ENCODE results near the gene CERS1.

CERS1 gene

DNA sequence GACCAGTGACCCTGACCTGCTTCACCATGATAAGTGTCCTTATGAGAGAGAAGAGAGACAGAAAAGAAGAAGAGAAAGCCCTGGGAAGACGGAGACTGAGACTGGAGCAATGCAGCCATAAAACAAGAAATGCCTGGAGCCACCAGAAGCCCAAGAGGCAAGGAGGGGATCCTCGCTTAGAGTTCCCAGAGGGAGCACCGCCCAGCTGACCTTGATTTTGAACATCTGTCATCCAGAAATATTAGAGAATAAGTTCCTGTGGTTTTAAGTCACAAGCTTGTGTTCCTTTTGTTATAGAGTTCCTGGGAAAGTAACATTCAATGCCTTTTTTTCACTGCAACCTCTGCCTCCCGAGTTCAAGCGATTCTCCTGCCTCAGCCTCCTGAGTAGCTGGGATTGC, 20.2 kb downstream of the CERS1 start:
- no peak overlapping the region for H3K4me2 ChIP-seq (ENCODE audit: low read length)
- H3K4me3 ChIP-seq (ENCODE audit: low read length), result no peak overlapping the region
- H3K27me3 ChIP-seq (ENCODE audit: control insufficient read depth, low read length), result no peaks in the 10 kb centered on the region
- H3K27ac ChIP-seq (ENCODE audit: low read depth, low read length), result no peak overlapping the region
- 0 out of 2 replicates have a peak, but pooled peaks cover 3% of the 10 kb centered on the region for H4K20me1 ChIP-seq (ENCODE audit: control insufficient read depth, insufficient read depth, low read depth, low read length)
- peaks cover 3% of the 10 kb centered on the region for H3F3A ChIP-seq (ENCODE audit: control insufficient read depth, insufficient read depth)
- H3K36me3 ChIP-seq (ENCODE audit: control insufficient read depth, low read length), result peaks cover 7% of the 10 kb centered on the region; the same call in 1 of the 2 replicates
- H3K4me1 ChIP-seq (ENCODE audit: control insufficient read depth, low read length), result peaks cover 8% of the 10 kb centered on the region; the same call in 1 of the 2 replicates
- no peaks in the 10 kb centered on the region for H3K9me2 ChIP-seq (replicated peaks; ENCODE audit: control insufficient read depth, low read length)
- TF ChIP-seq CTCF (IDR thresholded peaks at IDR 0.05; ENCODE audit: low read depth, low read length, poor library complexity, severe bottlenecking), result no peak
- TF ChIP-seq EZH2phosphoT487 (IDR thresholded peaks at IDR 0.05; ENCODE audit: borderline replicate concordance, low read length), result no peak
- H3K79me2 ChIP-seq (ENCODE audit: control insufficient read depth, low read length), result no peaks in the 10 kb centered on the region
- no peaks in the 10 kb centered on the region for H3K9me3 ChIP-seq (ENCODE audit: control insufficient read depth, insufficient read depth, low read length)

GRCh38 chr19:18871543-18871942, 24.4 kb downstream of the CERS1 start:
- no peak overlapping the region for H3K27ac ChIP-seq (ENCODE audit: low read depth, low read length)
- H3K4me2 ChIP-seq (ENCODE audit: low read length), result no peak overlapping the region
- peaks cover 14% of the 10 kb centered on the region for H3K79me2 ChIP-seq (ENCODE audit: control insufficient read depth, low read length)
- H3K36me3 ChIP-seq (ENCODE audit: control insufficient read depth, low read length), result peaks cover 27% of the 10 kb centered on the region
- H3F3A ChIP-seq (ENCODE audit: control insufficient read depth, insufficient read depth), result peaks cover 3% of the 10 kb centered on the region
- no peaks in the 10 kb centered on the region for H3K9me3 ChIP-seq (ENCODE audit: control insufficient read depth, insufficient read depth, low read length)
- TF ChIP-seq CTCF (IDR thresholded peaks at IDR 0.05; ENCODE audit: low read depth, low read length, poor library complexity, severe bottlenecking), result no peak
- TF ChIP-seq EZH2phosphoT487 (IDR thresholded peaks at IDR 0.05; ENCODE audit: borderline replicate concordance, low read length), result no peak
- H4K20me1 ChIP-seq (ENCODE audit: control insufficient read depth, insufficient read depth, low read depth, low read length), result peaks cover 15% of the 10 kb centered on the region; the same call in 1 of the 2 replicates
- H3K27me3 ChIP-seq (ENCODE audit: control insufficient read depth, low read length), result no peaks in the 10 kb centered on the region
- no peaks in the 10 kb centered on the region for H3K9me2 ChIP-seq (replicated peaks; ENCODE audit: control insufficient read depth, low read length)
- no peak overlapping the region for H3K4me3 ChIP-seq (ENCODE audit: low read length)
- no peaks in the 10 kb centered on the region for H3K4me1 ChIP-seq (ENCODE audit: control insufficient read depth, low read length)

DNA sequence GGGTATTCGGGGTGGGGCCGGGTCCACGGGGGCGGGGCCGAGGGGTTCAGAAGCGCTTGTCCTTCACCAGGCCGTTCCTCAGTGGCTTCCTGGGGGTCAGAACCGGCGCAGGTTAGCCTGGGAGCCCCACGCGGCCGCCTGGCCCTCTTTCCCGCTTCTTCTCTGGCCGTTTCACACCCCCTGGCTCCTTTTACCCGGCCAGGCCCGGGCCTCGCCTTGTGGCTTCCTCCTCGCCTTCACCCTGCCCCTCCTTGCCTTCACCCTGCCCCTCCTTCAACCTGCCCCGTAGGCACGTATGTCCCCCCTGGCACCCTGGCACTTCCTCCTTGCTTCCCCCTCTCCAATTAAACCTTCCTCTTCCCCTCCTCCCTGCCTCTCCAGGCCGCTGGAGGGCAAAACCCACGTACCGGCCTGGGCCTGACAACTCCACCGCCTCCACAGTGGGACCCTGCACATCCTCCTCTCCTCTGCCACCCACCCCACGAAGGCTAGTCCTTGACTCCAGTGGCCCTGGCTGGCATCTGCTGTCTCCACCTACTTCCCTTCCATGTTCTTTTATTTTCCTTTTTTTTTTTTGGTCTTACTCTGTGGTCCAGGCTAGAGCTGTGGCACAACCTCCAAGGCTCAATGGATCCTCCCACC, 25.3 kb downstream of the CERS1 start:
- TF ChIP-seq CTCF (IDR thresholded peaks at IDR 0.05; ENCODE audit: low read depth, low read length, poor library complexity, severe bottlenecking), result no peak
- TF ChIP-seq EZH2phosphoT487 (IDR thresholded peaks at IDR 0.05; ENCODE audit: borderline replicate concordance, low read length), result no peak
- Histone ChIP-seq H3K9me2 (replicated peaks; ENCODE audit: control insufficient read depth, low read length) (no peaks in the 10 kb centered on the region), H4K20me1 (ENCODE audit: control insufficient read depth, insufficient read depth, low read depth, low read length) (peaks cover 15% of the 10 kb centered on the region; the same call in 1 of the 2 replicates), H3K27ac (ENCODE audit: low read depth, low read length) (no peak overlapping the region), H3K4me1 (ENCODE audit: control insufficient read depth, low read length) (no peaks in the 10 kb centered on the region), H3K79me2 (ENCODE audit: control insufficient read depth, low read length) (peaks cover 14% of the 10 kb centered on the region), H3K27me3 (ENCODE audit: control insufficient read depth, low read length) (no peaks in the 10 kb centered on the region), H3K9me3 (ENCODE audit: control insufficient read depth, insufficient read depth, low read length) (no peaks in the 10 kb centered on the region), H3F3A (ENCODE audit: control insufficient read depth, insufficient read depth) (peaks cover 4% of the 10 kb centered on the region), H3K4me3 (ENCODE audit: low read length) (no peak overlapping the region), H3K4me2 (ENCODE audit: low read length) (no peak overlapping the region), H3K36me3 (ENCODE audit: control insufficient read depth, low read length) (peaks cover 35% of the 10 kb centered on the region)

All from DOHH2 (cell line).